ENCODE data around the gene GPR21.

DNA sequence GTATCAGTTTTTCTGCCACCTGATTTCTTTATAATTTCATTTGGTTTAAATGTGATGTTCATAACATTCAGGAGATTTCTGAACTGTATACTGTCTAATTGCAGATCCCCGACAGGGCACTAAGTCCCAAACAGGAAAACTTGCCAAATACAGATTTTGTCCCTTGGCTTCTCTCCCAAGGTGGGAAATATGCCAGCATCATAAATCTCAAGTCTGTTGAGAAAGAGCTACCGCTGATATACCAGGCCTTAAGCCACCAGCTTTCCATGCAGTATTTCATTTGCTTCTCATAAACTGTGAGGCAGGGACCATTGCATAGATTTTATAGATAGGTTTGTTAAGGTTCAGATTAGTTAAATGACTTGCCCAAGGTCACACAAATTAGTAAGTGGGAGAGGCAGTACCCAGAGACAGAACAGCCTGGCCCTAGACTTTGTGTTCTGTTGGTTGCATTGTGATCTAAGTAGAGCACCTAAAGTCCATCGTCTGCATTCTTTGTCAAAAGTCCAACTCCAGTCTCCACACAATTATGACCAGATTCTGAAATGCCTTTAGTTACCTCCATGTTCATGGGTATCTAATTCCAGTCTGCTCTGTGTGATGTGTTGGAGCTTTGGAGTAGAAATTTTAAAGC is 16.2 kb downstream of the GPR21 start:
- TF ChIP-seq POLR2A (IDR thresholded peaks at IDR 0.05), result no peak
- TF ChIP-seq POLR2AphosphoS5 (IDR thresholded peaks at IDR 0.05), result peak in 1 of 3 donors; percentile 36
- TF ChIP-seq, protein P1, sequence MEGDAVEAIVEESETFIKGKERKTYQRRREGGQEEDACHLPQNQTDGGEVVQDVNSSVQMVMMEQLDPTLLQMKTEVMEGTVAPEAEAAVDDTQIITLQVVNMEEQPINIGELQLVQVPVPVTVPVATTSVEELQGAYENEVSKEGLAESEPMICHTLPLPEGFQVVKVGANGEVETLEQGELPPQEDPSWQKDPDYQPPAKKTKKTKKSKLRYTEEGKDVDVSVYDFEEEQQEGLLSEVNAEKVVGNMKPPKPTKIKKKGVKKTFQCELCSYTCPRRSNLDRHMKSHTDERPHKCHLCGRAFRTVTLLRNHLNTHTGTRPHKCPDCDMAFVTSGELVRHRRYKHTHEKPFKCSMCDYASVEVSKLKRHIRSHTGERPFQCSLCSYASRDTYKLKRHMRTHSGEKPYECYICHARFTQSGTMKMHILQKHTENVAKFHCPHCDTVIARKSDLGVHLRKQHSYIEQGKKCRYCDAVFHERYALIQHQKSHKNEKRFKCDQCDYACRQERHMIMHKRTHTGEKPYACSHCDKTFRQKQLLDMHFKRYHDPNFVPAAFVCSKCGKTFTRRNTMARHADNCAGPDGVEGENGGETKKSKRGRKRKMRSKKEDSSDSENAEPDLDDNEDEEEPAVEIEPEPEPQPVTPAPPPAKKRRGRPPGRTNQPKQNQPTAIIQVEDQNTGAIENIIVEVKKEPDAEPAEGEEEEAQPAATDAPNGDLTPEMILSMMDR (IDR thresholded peaks at IDR 0.05), result no peak

Measured in stomach (tissue), 4 donors.